Measurements from ENCODE around the gene C2CD4B. TPM values are rescaled to one million over a fixed set of nuclear protein-coding genes. Genes with fewer than 3 reads are reported as not detected.

Gene C2CD4B
- total RNA-seq, 2 experiments from 2014 or later, result 0.21 TPM; not detected in 1

- ChIA-PET POLR2A (no interaction called here), CTCF (interaction anchor here (0.7 to 1.1 kb wide), 2 partner anchors 32 to 39 kb away, joined by 3 read pairs; no protein-coding TSS in a partner anchor)
These were observed 43.6 kb downstream of the C2CD4B start for GRCh38 chr15:62121273-62122015.

GRCh38 chr15:62120776-62121175 lies 44.3 kb downstream of the C2CD4B start:
- ChIA-PET POLR2A (no interaction called here), CTCF (interaction anchor here (1.1 kb wide), 1 partner anchor 33 kb away, joined by 3 read pairs; no protein-coding TSS in a partner anchor)

GRCh38 chr15:62119874-62120273 lies 45.2 kb downstream of the C2CD4B start:
- ChIA-PET POLR2A (no interaction called here), CTCF (interaction anchor here (1.1 kb wide), 1 partner anchor 34 kb away, joined by 3 read pairs; no protein-coding TSS in a partner anchor)

GRCh38 chr15:62119227-62119864 lies 45.7 kb downstream of the C2CD4B start:
- CTCF ChIA-PET, result no interaction called here
- POLR2A ChIA-PET, result interaction anchor here (0.6 kb wide), 1 partner anchor 8 kb away, joined by 4 read pairs; no protein-coding TSS in a partner anchor

GRCh38 chr15:62118520-62119226 lies 46.4 kb downstream of the C2CD4B start:
- CTCF ChIA-PET, result no interaction called here
- POLR2A ChIA-PET, result interaction anchor here (0.6 kb wide), 1 partner anchor 8 kb away, joined by 4 read pairs; no protein-coding TSS in a partner anchor

GRCh38 chr15:62115847-62116246 lies 49.2 kb downstream of the C2CD4B start:
- CTCF ChIA-PET, result no interaction called here
- POLR2A ChIA-PET, result no interaction called here

Other genes with a start within 250 kb of the C2CD4B start
- gene VPS13C, start 104.8 kb downstream of the C2CD4B start, total RNA-seq, result 10 to 100 TPM; 38.5 to 40.2 TPM
- under 1 TPM; 0.27 TPM for gene C2CD4A, start 98.3 kb downstream of the C2CD4B start, total RNA-seq
- gene TLN2, start 225.3 kb upstream of the C2CD4B start, total RNA-seq, result 1 to 10 TPM; 2.1 to 2.4 TPM